ENCODE data around the gene FRYL. TPM values are rescaled to one million over a fixed set of nuclear protein-coding genes. Genes with fewer than 3 reads are reported as not detected.

FRYL gene
- total and polyA plus RNA-seq, 12 donors = 16.5 to 64.4 (median 41.1) TPM

DNA sequence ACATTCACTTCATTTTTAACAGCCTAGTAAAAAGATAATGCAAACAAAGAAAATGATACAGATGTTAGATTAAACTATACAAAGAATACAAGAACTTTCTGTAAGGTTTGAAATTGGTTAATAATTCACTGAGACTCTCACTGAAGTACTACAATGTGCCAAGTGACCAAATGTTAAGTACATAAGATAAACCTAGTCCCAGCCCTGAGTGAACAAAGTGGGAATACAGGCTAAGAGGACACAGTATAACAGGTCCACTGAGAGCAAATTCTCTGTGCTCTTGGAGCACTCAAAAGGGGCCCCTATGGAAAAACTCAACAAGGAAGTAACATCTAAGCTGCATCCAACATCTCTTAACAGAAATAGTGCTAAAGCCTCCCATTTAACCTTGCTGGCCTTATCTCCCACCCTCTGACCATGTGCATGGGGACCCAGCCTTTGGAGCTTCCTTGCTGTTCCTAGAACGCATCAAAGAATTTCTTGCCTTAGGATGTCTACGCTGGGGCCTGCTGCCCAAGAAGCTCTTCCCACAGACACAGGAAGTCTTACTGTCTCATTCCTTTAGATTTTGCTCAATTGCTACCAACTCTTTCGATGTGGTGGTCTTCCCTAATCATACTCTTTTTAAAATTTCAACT lies 176.6 kb downstream of the FRYL start:
- WGBS, 4 donors = 96 to 100% (median 98%) methylated on average over 3 of the region's 3 CpGs
- intact Hi-C loops (cut with DNase I) = no loop called here
- DNase-seq = no peak

DNA sequence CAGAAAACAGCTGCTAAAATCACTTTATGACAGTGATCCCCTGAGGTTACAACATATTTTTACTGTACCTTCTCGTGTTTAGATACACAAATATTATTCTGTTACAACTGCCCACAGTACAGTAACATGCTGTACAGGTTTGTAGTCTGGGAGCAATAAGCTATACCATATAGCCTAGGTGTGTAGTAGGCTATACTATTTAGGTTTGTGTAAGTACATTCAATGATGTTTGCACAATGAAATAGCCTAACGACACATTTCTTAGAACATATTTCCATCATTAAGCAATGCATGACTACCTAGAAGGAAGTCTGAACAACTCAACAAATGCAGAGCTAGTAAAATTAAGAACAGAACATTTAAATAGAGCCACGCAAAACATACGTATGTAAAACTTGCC lies 177.3 kb downstream of the FRYL start:
- H3K4me3 ChIP-seq = no peak overlapping the region

More for the DNA sequence above, 176.6 kb downstream of the FRYL start:
- TF ChIP-seq, protein P1, sequence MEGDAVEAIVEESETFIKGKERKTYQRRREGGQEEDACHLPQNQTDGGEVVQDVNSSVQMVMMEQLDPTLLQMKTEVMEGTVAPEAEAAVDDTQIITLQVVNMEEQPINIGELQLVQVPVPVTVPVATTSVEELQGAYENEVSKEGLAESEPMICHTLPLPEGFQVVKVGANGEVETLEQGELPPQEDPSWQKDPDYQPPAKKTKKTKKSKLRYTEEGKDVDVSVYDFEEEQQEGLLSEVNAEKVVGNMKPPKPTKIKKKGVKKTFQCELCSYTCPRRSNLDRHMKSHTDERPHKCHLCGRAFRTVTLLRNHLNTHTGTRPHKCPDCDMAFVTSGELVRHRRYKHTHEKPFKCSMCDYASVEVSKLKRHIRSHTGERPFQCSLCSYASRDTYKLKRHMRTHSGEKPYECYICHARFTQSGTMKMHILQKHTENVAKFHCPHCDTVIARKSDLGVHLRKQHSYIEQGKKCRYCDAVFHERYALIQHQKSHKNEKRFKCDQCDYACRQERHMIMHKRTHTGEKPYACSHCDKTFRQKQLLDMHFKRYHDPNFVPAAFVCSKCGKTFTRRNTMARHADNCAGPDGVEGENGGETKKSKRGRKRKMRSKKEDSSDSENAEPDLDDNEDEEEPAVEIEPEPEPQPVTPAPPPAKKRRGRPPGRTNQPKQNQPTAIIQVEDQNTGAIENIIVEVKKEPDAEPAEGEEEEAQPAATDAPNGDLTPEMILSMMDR (IDR thresholded peaks at IDR 0.05) = no peak
- TF ChIP-seq POLR2A (IDR thresholded peaks at IDR 0.05) = no peak
- Histone ChIP-seq H3K36me3 (replicated peaks in 1 of 2) (no peaks in the 10 kb centered on the region), H3K27me3 (no peaks in the 10 kb centered on the region), H3K27ac (no peak overlapping the region), H3K9me3 (replicated peaks in 1 of 3) (no peaks in the 10 kb centered on the region), H3K4me1 (replicated peaks in 1 of 2) (no peaks in the 10 kb centered on the region), H3K4me3 (no peak overlapping the region)

DNA sequence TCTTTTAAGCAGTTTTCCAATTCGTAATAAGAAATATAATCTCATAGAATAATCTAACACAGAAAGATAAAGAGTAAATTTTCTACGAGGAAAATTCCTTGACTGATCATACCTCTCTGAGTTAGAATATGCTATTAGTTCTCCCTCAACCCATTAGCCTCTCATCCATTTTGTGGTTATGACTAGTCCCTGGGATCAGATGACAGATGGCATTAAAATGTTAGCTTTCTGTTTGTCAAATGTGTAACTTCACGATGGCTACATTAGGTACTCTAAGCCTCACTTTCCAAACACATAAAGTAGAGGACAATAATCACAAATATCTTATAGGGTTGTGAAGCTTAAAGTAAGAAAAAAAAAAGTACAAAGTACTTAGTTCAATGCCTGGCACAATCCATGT lies 177.9 kb downstream of the FRYL start:
- Histone ChIP-seq H3K9me3 (replicated peaks in 1 of 3) (no peaks in the 10 kb centered on the region), H3K27me3 (no peaks in the 10 kb centered on the region), H3K4me3 (no peak overlapping the region), H3K36me3 (replicated peaks in 1 of 2) (no peaks in the 10 kb centered on the region), H3K4me1 (replicated peaks in 1 of 2) (no peaks in the 10 kb centered on the region), H3K27ac (no peak overlapping the region)
- DNase-seq = no peak
- 81 to 90% (median 82%) methylated on average over 3 of the region's 3 CpGs for WGBS, 4 donors
- intact Hi-C loops (cut with DNase I) = no loop called here
- TF ChIP-seq, protein P1 (IDR thresholded peaks at IDR 0.05) = no peak
- TF ChIP-seq POLR2A (IDR thresholded peaks at IDR 0.05) = no peak

More for the DNA sequence above, 177.3 kb downstream of the FRYL start:
- H3K27ac ChIP-seq = no peak overlapping the region
- no peak for TF ChIP-seq POLR2A (IDR thresholded peaks at IDR 0.05)
- TF ChIP-seq, protein P1 (IDR thresholded peaks at IDR 0.05) = no peak
- intact Hi-C loops (cut with DNase I) = no loop called here
- no peaks in the 10 kb centered on the region for H3K9me3 ChIP-seq (replicated peaks in 1 of 3)
- H3K4me1 ChIP-seq (replicated peaks in 1 of 2) = no peaks in the 10 kb centered on the region
- WGBS, 4 donors = 91 to 93% (median 91%) methylated on average over 4 of the region's 4 CpGs
- H3K36me3 ChIP-seq (replicated peaks in 1 of 2) = no peaks in the 10 kb centered on the region
- DNase-seq = no peak
- H3K27me3 ChIP-seq = no peaks in the 10 kb centered on the region

DNA sequence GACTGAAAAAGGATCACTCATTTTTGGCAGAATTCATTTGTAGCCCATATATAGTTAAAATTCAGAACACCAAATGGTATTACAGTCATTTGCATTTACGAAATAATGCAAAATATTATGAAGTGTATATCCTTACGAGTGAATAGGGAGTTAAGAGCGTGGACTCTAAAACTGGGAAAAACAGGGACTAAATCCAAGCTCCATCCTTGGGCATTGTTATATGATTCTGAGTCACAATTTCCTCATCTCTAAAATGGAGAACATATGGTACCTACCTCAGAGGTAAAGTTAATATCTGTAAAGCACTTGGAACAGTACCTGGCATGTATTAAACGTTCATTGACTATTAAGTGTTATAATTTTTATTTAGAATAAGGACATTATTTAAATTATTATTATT lies 183.7 kb downstream of the FRYL start:
- Histone ChIP-seq H3K9me3 (replicated peaks in 1 of 3) (no peaks in the 10 kb centered on the region), H3K36me3 (replicated peaks in 1 of 2) (no peaks in the 10 kb centered on the region), H3K4me1 (replicated peaks in 1 of 2) (no peaks in the 10 kb centered on the region), H3K27me3 (no peaks in the 10 kb centered on the region), H3K4me3 (no peak overlapping the region), H3K27ac (no peak overlapping the region)
- TF ChIP-seq, protein P1 (IDR thresholded peaks at IDR 0.05) = no peak
- no peak for TF ChIP-seq POLR2A (IDR thresholded peaks at IDR 0.05)
- intact Hi-C loops (cut with DNase I) = no loop called here
- WGBS, 4 donors = 93 to 95% (median 94%) methylated on average over 4 of the region's 4 CpGs
- DNase-seq = no peak

Data from adrenal gland (tissue), 12 donors.